22Rv1 (cell line): ENCODE measurements around the gene CFL1.

ENCODE experiments used
- H3K27ac ChIP-seq: fragments of 450-650 bp; 2 replicates; pipeline ENCODE4 v1.5.1; 2017
- ZFX ChIP-seq: fragments of 450-650 bp; IDR thresholded peaks from 2 replicates; pipeline ENCODE4 v1.6.1; 2017; ENCODE audit warnings: antibody characterized with exemption, borderline replicate concordance
- TF ChIP-seq, protein P1 (sequence below): fragments of 450-650 bp; IDR thresholded peaks from 2 replicates; pipeline ENCODE4 v1.5.1; 2017; ENCODE audit warnings: mild to moderate bottlenecking

Gene CFL1

GRCh38 chr11:65858681-65859087 is 704 bp upstream of the CFL1 start:
- H3K27ac ChIP-seq = peak overlapping the region; percentile 99
- TF ChIP-seq, protein P1, sequence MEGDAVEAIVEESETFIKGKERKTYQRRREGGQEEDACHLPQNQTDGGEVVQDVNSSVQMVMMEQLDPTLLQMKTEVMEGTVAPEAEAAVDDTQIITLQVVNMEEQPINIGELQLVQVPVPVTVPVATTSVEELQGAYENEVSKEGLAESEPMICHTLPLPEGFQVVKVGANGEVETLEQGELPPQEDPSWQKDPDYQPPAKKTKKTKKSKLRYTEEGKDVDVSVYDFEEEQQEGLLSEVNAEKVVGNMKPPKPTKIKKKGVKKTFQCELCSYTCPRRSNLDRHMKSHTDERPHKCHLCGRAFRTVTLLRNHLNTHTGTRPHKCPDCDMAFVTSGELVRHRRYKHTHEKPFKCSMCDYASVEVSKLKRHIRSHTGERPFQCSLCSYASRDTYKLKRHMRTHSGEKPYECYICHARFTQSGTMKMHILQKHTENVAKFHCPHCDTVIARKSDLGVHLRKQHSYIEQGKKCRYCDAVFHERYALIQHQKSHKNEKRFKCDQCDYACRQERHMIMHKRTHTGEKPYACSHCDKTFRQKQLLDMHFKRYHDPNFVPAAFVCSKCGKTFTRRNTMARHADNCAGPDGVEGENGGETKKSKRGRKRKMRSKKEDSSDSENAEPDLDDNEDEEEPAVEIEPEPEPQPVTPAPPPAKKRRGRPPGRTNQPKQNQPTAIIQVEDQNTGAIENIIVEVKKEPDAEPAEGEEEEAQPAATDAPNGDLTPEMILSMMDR = no peak
- TF ChIP-seq ZFX = no peak

DNA sequence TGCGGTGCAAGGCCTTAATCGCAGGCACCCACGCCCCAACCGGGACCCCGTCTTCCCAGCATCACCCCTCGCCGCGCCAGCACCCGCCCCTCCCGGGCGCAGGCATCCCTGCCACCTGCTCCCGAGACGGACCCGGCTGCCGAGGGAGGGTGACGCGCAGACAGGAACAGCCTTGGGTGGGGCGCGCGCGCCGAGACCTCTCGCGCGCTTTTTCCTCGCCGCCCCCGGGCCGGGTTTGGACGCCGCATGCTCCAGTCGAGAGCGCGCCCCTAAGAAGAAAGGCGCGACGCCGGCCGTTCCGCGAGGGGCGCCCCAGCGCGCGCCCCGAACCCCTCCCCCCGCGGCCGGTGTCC is 504 bp downstream of the CFL1 start:
- TF ChIP-seq, protein P1 = no peak
- TF ChIP-seq ZFX = no peak
- H3K27ac ChIP-seq = peak overlapping the region; percentile 99

DNA sequence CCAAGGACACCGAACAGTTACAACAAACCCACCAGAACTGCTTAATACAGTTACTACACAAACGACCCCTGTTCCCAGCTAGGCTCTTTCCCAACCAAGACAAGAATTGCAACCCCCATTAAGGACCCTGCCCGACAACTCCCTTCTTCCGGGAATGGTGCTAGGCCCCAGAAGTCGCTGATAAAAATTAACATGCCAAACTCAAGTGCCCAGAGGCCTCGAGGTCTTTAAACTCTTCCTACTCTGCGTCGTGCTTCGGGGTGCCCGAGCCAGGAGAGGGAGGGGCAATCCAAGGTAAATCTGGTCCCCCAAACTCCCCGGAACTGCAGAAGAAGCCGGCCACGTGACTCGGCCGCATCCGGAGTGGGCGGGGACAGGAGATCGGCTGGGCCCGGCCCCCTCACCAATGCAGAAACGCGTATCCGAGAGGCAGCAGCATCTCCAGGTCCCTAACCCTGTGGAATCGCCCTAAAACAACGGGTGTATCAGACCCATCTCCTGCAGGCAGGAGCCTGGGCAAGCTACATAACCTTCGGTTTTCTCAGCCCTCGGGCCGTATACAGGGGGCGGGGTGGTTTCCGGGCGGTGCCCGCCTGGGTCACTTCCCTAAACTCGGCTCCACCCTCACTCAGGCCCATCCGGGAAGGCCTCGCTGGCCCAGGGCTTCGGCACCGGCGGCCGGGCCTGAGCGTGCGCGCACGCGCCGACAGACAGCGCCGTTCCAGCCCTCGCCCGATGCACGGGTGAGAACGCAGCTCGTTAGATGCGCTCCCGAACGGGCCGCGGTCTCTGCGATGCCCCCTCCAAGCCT is 1.1 kb downstream of the CFL1 start:
- H3K27ac ChIP-seq = peak overlapping the region; percentile 99
- TF ChIP-seq, protein P1 = no peak
- no peak for TF ChIP-seq ZFX

GRCh38 chr11:65855927-65856363 is 2.0 kb downstream of the CFL1 start:
- peak overlapping the region; percentile 99 for H3K27ac ChIP-seq
- TF ChIP-seq, protein P1 = no peak
- no peak for TF ChIP-seq ZFX

DNA sequence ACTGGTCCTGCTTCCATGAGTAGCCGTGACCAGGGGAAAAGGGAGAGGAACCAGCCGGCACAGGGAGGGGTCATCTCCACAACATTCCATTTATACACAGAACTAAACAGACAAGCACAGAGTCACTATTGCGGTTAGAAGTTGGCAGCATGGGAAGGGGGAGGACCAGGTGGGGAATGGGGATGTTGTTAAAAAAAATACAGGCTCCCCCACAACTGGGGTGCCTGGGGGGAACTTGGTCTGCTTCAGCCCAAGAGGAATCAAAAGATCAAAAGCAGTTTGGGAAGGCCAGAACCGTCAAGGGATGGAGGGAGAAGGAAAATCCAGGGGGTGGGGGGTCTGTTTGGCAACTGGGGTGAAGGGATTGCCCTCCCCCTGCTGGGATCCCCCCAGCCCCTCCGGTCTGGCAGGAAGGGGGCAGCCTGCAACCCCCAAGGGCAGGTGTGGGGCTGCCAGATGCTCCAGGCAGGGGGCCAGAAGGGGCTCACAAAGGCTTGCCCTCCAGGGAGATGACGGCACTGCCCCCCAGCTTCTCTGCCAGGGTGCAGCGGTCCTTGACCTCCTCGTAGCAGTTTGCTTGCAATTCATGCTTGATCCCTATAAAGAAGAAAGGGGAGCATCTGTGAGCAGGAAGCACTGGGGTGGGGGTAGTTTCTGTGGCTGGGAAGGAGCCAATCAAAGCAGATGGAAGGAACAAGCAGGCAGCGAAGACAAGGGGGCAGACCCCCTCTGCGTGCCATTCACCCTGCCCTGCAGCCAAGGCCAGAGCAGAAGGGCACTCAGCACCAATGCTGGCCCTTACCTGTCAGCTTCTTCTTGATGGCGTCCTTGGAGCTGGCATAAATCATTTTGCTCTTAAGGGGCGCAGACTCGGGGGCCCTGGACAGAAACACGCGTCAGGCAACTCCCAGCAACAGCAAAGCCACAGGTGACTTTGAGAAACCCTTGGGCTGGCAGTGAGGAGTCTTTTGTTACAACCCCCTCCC is 2.8 kb downstream of the CFL1 start:
- TF ChIP-seq, protein P1 = no peak
- TF ChIP-seq ZFX = no peak
- peak overlapping the region; percentile 99 for H3K27ac ChIP-seq

- TF ChIP-seq, protein P1 = no peak
- no peak for TF ChIP-seq ZFX
- H3K27ac ChIP-seq = peak overlapping the region; percentile 99; the same call in 1 of the 2 replicates
Measured at GRCh38 chr11:65854161-65854592, 3.8 kb downstream of the CFL1 start.
